Measurements from ENCODE around the gene CFAP44. TPM values are rescaled to one million over a fixed set of nuclear protein-coding genes. Genes with fewer than 3 reads are reported as not detected.
A peak's percentile ranks its signal among the peaks of the same experiment; 100 is the strongest.

CFAP44 gene
- 0.90 and 4.7 TPM in 2 replicates for total RNA-seq (2016; rRNA removed; fragmentation: Illumina TruSeq; extraction: Trizol)
- 5.5 and 9.5 TPM in 2 replicates for total RNA-seq (2016; cell fraction: cytosol; rRNA removed; fragmentation: Illumina TruSeq; extraction: Trizol; ENCODE audit: low read depth)
- 1.8 and 5.3 TPM in 2 replicates for total RNA-seq (2016; cell fraction: insoluble cytoplasmic fraction; rRNA removed; fragmentation: Illumina TruSeq; extraction: Trizol)
- 1.2 and 2.6 TPM in 2 replicates for total RNA-seq (2016; cell fraction: membrane; rRNA removed; fragmentation: Illumina TruSeq; extraction: Trizol)
- total RNA-seq (2016; cell fraction: nucleus; rRNA removed; fragmentation: Illumina TruSeq; extraction: Trizol), result 11.4 and 12.9 TPM in 2 replicates
- 1.7 and 2.1 TPM in 2 replicates for polyA plus RNA-seq (2011; rRNA removed)
- 0.17 and 0.22 TPM in 2 replicates for polyA plus RNA-seq (2011; cell fraction: cytosol; rRNA removed)
- polyA plus RNA-seq (2011; cell fraction: nucleus; rRNA removed), result 8.3 and 9.3 TPM in 2 replicates
- 1.9 and 3.5 TPM in 2 replicates for polyA plus RNA-seq (2012)
- 0.07 and 0.16 TPM in 2 replicates for polyA plus RNA-seq (2016; cell fraction: cytosol; fragmentation: Illumina TruSeq; extraction: Trizol; ENCODE audit: low read depth)
- polyA plus RNA-seq (2016; cell fraction: insoluble cytoplasmic fraction; fragmentation: Illumina TruSeq; extraction: Trizol; ENCODE audit: low read depth), result 1.3 and 1.7 TPM in 2 replicates
- polyA plus RNA-seq (2016; cell fraction: membrane; fragmentation: Illumina TruSeq; extraction: Trizol; ENCODE audit: low read depth), result 0.23 and 0.32 TPM in 2 replicates
- 18.0 and 21.1 TPM in 2 replicates for polyA plus RNA-seq (2016; cell fraction: nucleus; fragmentation: Illumina TruSeq; extraction: Trizol; ENCODE audit: insufficient read depth, low read depth)
- polyA minus RNA-seq (2011; rRNA and poly(A)+ RNA removed; ENCODE audit: low replicate concordance), result 2.9 and 5.7 TPM in 2 replicates
- polyA minus RNA-seq (2011; cell fraction: cytosol; rRNA and poly(A)+ RNA removed), result 0.49 and 0.53 TPM in 2 replicates
- polyA minus RNA-seq (2011; cell fraction: nucleus; rRNA and poly(A)+ RNA removed), result 15.9 and 20.9 TPM in 2 replicates
- percentile 46 among the genes with signal in this experiment for Bru-seq, nascent RNA
- percentile 48 among the genes with signal in this experiment for BruChase-seq, experiment 1, labeled RNA remaining after a 6-hour chase
- percentile 52 among the genes with signal in this experiment for BruChase-seq, experiment 2, labeled RNA remaining after a 2-hour chase
- long read RNA-seq, experiment 1, result 0 reads
- long read RNA-seq, experiment 2, result 0 reads

- no peaks in the 10 kb centered on the region for H3K79me2 ChIP-seq (ENCODE audit: insufficient read depth, low read length)
- BruUV-seq (replicated peaks), result no TSS peak
- H3K9ac ChIP-seq (ENCODE audit: insufficient read depth, low read depth, low read length), result peak within 1 kb of the TSS; percentile 59
- WGBS (ENCODE audit: low lambda C conversion rate), result 74% methylated on average over 36 of the region's 44 CpGs
- H3K9me3 ChIP-seq (ENCODE audit: low read length), result no peaks in the 10 kb centered on the region
- peak; percentile 98 for ATAC-seq
- POLR2A ChIA-PET, result interaction anchor here (1.5 kb wide), 1 partner anchor 74 kb away, joined by 5 read pairs; the partner anchor contains the start of gene SPICE1
- peak within 1 kb of the TSS; percentile 34 for H3K27ac ChIP-seq (ENCODE audit: extremely low read length, insufficient read depth, low read length)
- CTCF ChIA-PET (ENCODE audit: low intra/inter-chr PET ratio, low total read pairs), result no interaction called here
- no peaks in the 10 kb centered on the region for H4K20me1 ChIP-seq (ENCODE audit: insufficient read depth, low read length)
- H3K4me3 ChIP-seq (replicated peaks in 1 of 3; ENCODE audit: insufficient read depth in 1 of 3, low read depth in 2 of 3, low read length in 3 of 3), result peak within 1 kb of the TSS in 2 of 3 experiments; percentile 34 to 47; a peak in 4 of 6 replicates
- no peaks in the 10 kb centered on the region for H3K4me1 ChIP-seq (ENCODE audit: insufficient read depth, low read length)
- peak within 1 kb of the TSS; percentile 71 for H3K4me2 ChIP-seq (ENCODE audit: low read depth, low read length)
- in situ Hi-C loops (cut with HindIII; ENCODE audit: extremely low pct_ligation_motif_present, low pct_unique_long_range_greater_than_20kb) (no loop called here), intact Hi-C loops (cut with micrococcal nuclease; ENCODE audit: unreplicated experiment) (no loop called here)
- H3K36me3 ChIP-seq (replicated peaks in 1 of 2; ENCODE audit: control insufficient read depth in 1 of 2, insufficient read depth in 2 of 2, low read length in 2 of 2), result peaks cover 3 to 5% of the 10 kb centered on the region in 2 experiments; a peak in 3 of 5 replicates
- FAIRE-seq, result no peak
- DNase-seq (ENCODE audit: low spot score), result peak; percentile 68
- no peaks in the 10 kb centered on the region for H3K27me3 ChIP-seq (ENCODE audit: control insufficient read depth in 1 of 2, insufficient read depth in 2 of 2, low read length in 2 of 2)
- H2AFZ ChIP-seq (ENCODE audit: low read length), result no peak within 1 kb of the TSS
- TF ChIP-seq HNRNPLL (IDR thresholded peaks at IDR 0.05; ENCODE audit: low read depth, low read length, poor library complexity, severe bottlenecking) (peak; percentile 52), RFX1 (IDR thresholded peaks at IDR 0.05) (peak; percentile 76), ZNF143 (CRISPR knock-in tag; IDR thresholded peaks at IDR 0.05) (no peak), ZNF275 (CRISPR knock-in tag; IDR thresholded peaks at IDR 0.05; ENCODE audit: borderline replicate concordance) (no peak), MXI1 (IDR thresholded peaks at IDR 0.05; ENCODE audit: borderline replicate concordance, low read depth, low read length) (peak; percentile 25; the same call in 1 of the 3 replicates), ZBTB21 (CRISPR knock-in tag; IDR thresholded peaks at IDR 0.05) (peak; percentile 28; the same call in 1 of the 2 replicates), ETS1 (CRISPR knock-in tag; IDR thresholded peaks at IDR 0.05) (no peak), ZMYM4 (CRISPR knock-in tag; IDR thresholded peaks at IDR 0.05) (peak; percentile 19; the same call in 1 of the 2 replicates), BCL3 (CRISPR knock-in tag; IDR thresholded peaks at IDR 0.05) (no peak), LRRFIP1 (CRISPR knock-in tag; conservative IDR thresholded peaks at IDR 0.05) (no peak), RFX3 (CRISPR knock-in tag; IDR thresholded peaks at IDR 0.05) (peak; percentile 65; the same call in 1 of the 2 replicates), REPIN1 (CRISPR knock-in tag; IDR thresholded peaks at IDR 0.05; ENCODE audit: borderline replicate concordance, low read depth) (0 out of 2 replicates have a peak, but pooled peaks have one; percentile 19)
Observed at GRCh38 chr3:113441051-113441770, at the start of gene CFAP44. TSS of gene CFAP44 (minus strand) at chr3:113441493. CDS start at chr3:113433664, 7,829 bp downstream.

Data from HepG2 (cell line).